GM18909 (cell line): ENCODE measurements around the gene KCNIP4.
"Not testable (repeated sequence)": the region's sequence is repeated elsewhere in the genome, so short reads cannot be mapped to it uniquely, and the experiment has no call there.

Source experiments
- ATAC-seq: cut with Tn5 transposase; IDR thresholded peaks from one replicate; pipeline ENCODE4 v1.9.1; 2021; ENCODE audit warnings: mild to moderate bottlenecking; ENCODE audit not compliant: unreplicated experiment, poor library complexity

Gene KCNIP4

GRCh38 chr4:20847124-20847747 lies 1101.3 kb downstream of the KCNIP4 start:
- ATAC-seq, result no peak

- no peak for ATAC-seq
These were observed 1104.3 kb downstream of the KCNIP4 start for GRCh38 chr4:20844311-20844710.

- ATAC-seq, result no peak
These were observed 1107.9 kb downstream of the KCNIP4 start for GRCh38 chr4:20840648-20841190.

GRCh38 chr4:20839957-20840356 lies 1108.6 kb downstream of the KCNIP4 start:
- ATAC-seq, result no peak

- ATAC-seq, result no peak
These were observed 1110.1 kb downstream of the KCNIP4 start for GRCh38 chr4:20838476-20838875.

GRCh38 chr4:20832826-20833225 lies 1115.7 kb downstream of the KCNIP4 start:
- no peak for ATAC-seq

- no peak for ATAC-seq
These were observed 1116.8 kb downstream of the KCNIP4 start for GRCh38 chr4:20831746-20832145.

GRCh38 chr4:20829617-20830357 lies 1118.8 kb downstream of the KCNIP4 start:
- ATAC-seq, result no peak

- no peak for ATAC-seq
These were observed 1123.1 kb downstream of the KCNIP4 start for GRCh38 chr4:20825505-20825904.

GRCh38 chr4:20816287-20816686 lies 1132.3 kb downstream of the KCNIP4 start:
- no peak for ATAC-seq

- ATAC-seq, result no peak
These were observed 1134.9 kb downstream of the KCNIP4 start for GRCh38 chr4:20813700-20814099.

GRCh38 chr4:20809812-20810211 lies 1138.8 kb downstream of the KCNIP4 start:
- no peak for ATAC-seq

GRCh38 chr4:20805716-20806115 lies 1142.9 kb downstream of the KCNIP4 start:
- ATAC-seq, result no peak

- ATAC-seq, result no peak
These were observed 1160.5 kb downstream of the KCNIP4 start for GRCh38 chr4:20787940-20788665.

- ATAC-seq, result not testable (repeated sequence)
These were observed 1165.4 kb downstream of the KCNIP4 start for GRCh38 chr4:20783134-20783533.

GRCh38 chr4:20778896-20779295 lies 1169.7 kb downstream of the KCNIP4 start:
- ATAC-seq, result no peak

- ATAC-seq, result peak; percentile 90
These were observed 1175.2 kb downstream of the KCNIP4 start for GRCh38 chr4:20773144-20773997.

GRCh38 chr4:20764366-20764992 lies 1184.1 kb downstream of the KCNIP4 start:
- no peak for ATAC-seq

- ATAC-seq, result no peak
These were observed 1186.7 kb downstream of the KCNIP4 start for GRCh38 chr4:20761826-20762225.

GRCh38 chr4:20761382-20761781 lies 1187.2 kb downstream of the KCNIP4 start:
- no peak for ATAC-seq
